GM12878 (cell line): ENCODE data around the gene ITGBL1. TPM values are rescaled to one million over a fixed set of nuclear protein-coding genes. Genes with fewer than 3 reads are reported as not detected.
A peak's percentile ranks its signal among the peaks of the same experiment; 100 is the strongest.

Experiments used
- BACH1 ChIP-seq: fragments of 450-650 bp; IDR thresholded peaks from 2 replicates; pipeline ENCODE4 v1.6.1; 2017; ENCODE audit warnings: mild to moderate bottlenecking, borderline replicate concordance
- CREM ChIP-seq: IDR thresholded peaks from 2 replicates; pipeline ENCODE4 v1.6.1; 2014; ENCODE audit warnings: antibody characterized with exemption, low read depth
- EP300 ChIP-seq, 2 experiments: fragments of 150-350 bp in 1 of 2; IDR thresholded peaks; 2 replicates each; pipeline ENCODE4 v1.6.1; 2011 to 2012; ENCODE audit warnings: low read depth in 2 of 2, low read length in 2 of 2, borderline replicate concordance in 1 of 2, improper control_type of control experiment in 1 of 2, inconsistent platforms in 1 of 2; ENCODE audit not compliant: control insufficient read depth in 1 of 2
- EZH2 ChIP-seq: IDR thresholded peaks from 2 replicates; pipeline ENCODE4 v1.6.1; 2012; ENCODE audit warnings: low read depth, mild to moderate bottlenecking, control low read depth, inconsistent platforms, low read length, borderline replicate concordance; ENCODE audit not compliant: control insufficient read depth
- FOS ChIP-seq: IDR thresholded peaks from 3 replicates; pipeline ENCODE4 v1.6.1; 2011; ENCODE audit warnings: borderline replicate concordance; ENCODE audit not compliant: insufficient read length; ENCODE audit errors: extremely low read depth
- FOXM1 ChIP-seq: IDR thresholded peaks from 2 replicates; pipeline ENCODE4 v1.6.1; 2012; ENCODE audit warnings: low read depth, mild to moderate bottlenecking, inconsistent platforms, low read length, moderate library complexity
- HDAC6 ChIP-seq: fragments of 200-600 bp; sonication (generic); IDR thresholded peaks from one replicate; pipeline ENCODE4 v1.8.0; 2017; ENCODE audit warnings: antibody characterized with exemption; ENCODE audit not compliant: unreplicated experiment
- IRF3 ChIP-seq: fragments of 450-650 bp; IDR thresholded peaks from 2 replicates; pipeline ENCODE4 v1.6.1; 2014; ENCODE audit warnings: mild to moderate bottlenecking
- MTA2 ChIP-seq: fragments of 450-650 bp; IDR thresholded peaks from 2 replicates; pipeline ENCODE4 v1.6.1; 2016; ENCODE audit warnings: low read depth, mild to moderate bottlenecking, moderate library complexity
- PRDM15 ChIP-seq: fragments of 450-650 bp; formaldehyde crosslinking; IDR thresholded peaks from 2 replicates; pipeline ENCODE4 v1.4.0; 2020; ENCODE audit warnings: mild to moderate bottlenecking, moderate library complexity
- RELB ChIP-seq: fragments of 450-650 bp; IDR thresholded peaks from 2 replicates; pipeline ENCODE4 v1.6.1; 2017; ENCODE audit warnings: low read depth, mild to moderate bottlenecking, moderate library complexity
- SIN3A ChIP-seq: IDR thresholded peaks from 2 replicates; pipeline ENCODE4 v1.6.1; 2012; ENCODE audit warnings: low read depth, low read length, improper control_type of control experiment
- SMAD1 ChIP-seq: fragments of 450-650 bp; IDR thresholded peaks from 2 replicates; pipeline ENCODE4 v1.6.1; 2018; ENCODE audit warnings: mild to moderate bottlenecking, low read depth; ENCODE audit not compliant: partially characterized antibody
- SMAD5 ChIP-seq: IDR thresholded peaks from 2 replicates; pipeline ENCODE4 v1.6.1; 2016; ENCODE audit warnings: antibody characterized with exemption, low read depth
- SPI1 ChIP-seq: IDR thresholded peaks from 2 replicates; pipeline ENCODE4 v1.6.1; 2011; ENCODE audit warnings: low read depth, mild to moderate bottlenecking, low read length, moderate library complexity, borderline replicate concordance; ENCODE audit not compliant: insufficient read depth
- SUZ12 ChIP-seq: fragments of 200-600 bp; sonication (generic); IDR thresholded peaks from one replicate; pipeline ENCODE4 v1.6.1; 2018; ENCODE audit warnings: antibody characterized with exemption, mild to moderate bottlenecking; ENCODE audit not compliant: unreplicated experiment
- TAF1 ChIP-seq: IDR thresholded peaks from 2 replicates; pipeline ENCODE4 v1.6.1; 2011; ENCODE audit warnings: mild to moderate bottlenecking, low read depth, low read length, borderline replicate concordance
- TBL1XR1 ChIP-seq: IDR thresholded peaks from 2 replicates; pipeline ENCODE4 v1.6.1; 2012; ENCODE audit warnings: low read depth, low read length, improper control_type of control experiment
- WRNIP1 ChIP-seq: IDR thresholded peaks from 2 replicates; pipeline ENCODE4 v1.6.1; 2011; ENCODE audit warnings: low read depth, low read length, improper control_type of control experiment, borderline replicate concordance
- ZZZ3 ChIP-seq: IDR thresholded peaks from 2 replicates; pipeline ENCODE4 v1.6.1; 2011; ENCODE audit warnings: low read depth; ENCODE audit not compliant: control insufficient read depth, insufficient read length
- polyA plus RNA-seq, 11 experiments: library from polyadenylated mRNA; depleted of rRNA in 4 of 11; unstranded in 6 of 11; stranded (reverse) in 5 of 11; fragments of >200 nt; fragmentation: Nextera tagmentation in 4 of 11; fragmentation: Illumina TruSeq in 1 of 11; extraction: Ambion mirVana in 4 of 11; extraction: Trizol in 1 of 11; gene quantifications; 1 replicate in 1 of 11; 2 replicates in 10 of 11; pipeline versions ENCODE4 v1.2.1 to v1.2.3, GENCODE V29; 2011 to 2016; ENCODE audit warnings: inconsistent platforms in 2 of 11, missing spikeins in 2 of 11, low read depth in 1 of 11
- total RNA-seq, 4 experiments: library from RNA; depleted of rRNA in 3 of 4; stranded (reverse); fragments of >200 nt in 3 of 4; fragmentation: Illumina TruSeq in 1 of 4; extraction: Trizol in 1 of 4; gene quantifications; 2 replicates each; pipeline versions ENCODE4 v1.2.1 to v1.2.3, GENCODE V29; 2013 to 2021
- TF ChIP-seq, protein P1 (sequence below): IDR thresholded peaks from 2 replicates; pipeline ENCODE4 v1.6.1; 2012; ENCODE audit warnings: low read length, inconsistent platforms
- TF ChIP-seq, protein P2 (sequence below): fragments of 450-650 bp; IDR thresholded peaks from 2 replicates; pipeline ENCODE4 v1.6.1; 2016; ENCODE audit warnings: mild to moderate bottlenecking

ITGBL1 gene
- total and polyA plus RNA-seq, 10 of the 15 experiments (the other 5 are each of a cell fraction or from before 2014, with no cell fraction given) = 0.17 to 2.8 (median 0.28) TPM; not detected in 3

DNA sequence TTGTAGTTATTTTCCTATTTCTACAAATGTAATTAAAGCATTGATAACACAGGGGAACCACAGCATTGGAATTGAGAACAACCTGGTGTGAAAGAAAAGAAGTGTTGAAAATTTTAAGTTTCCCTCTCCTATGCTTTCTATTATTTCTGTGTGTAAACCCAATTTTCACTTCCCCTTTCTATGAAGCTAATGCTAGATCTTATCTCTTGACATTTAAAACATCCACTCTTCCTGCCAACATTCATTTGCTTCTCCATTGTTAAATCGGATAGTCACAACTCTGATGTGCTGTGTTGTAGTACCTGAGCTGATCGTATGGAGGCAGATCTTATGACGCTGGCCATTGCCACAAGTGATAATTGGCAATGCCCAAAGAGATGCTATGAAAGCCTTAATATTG is 203.0 kb downstream of the ITGBL1 start (continued):
- TF ChIP-seq RELB = peak; percentile 36; the same call in 1 of the 2 replicates
- TF ChIP-seq PRDM15 (CRISPR knock-in tag) = no peak
- TF ChIP-seq SMAD5 = no peak
- no peak for TF ChIP-seq FOXM1
- TF ChIP-seq ZZZ3 = no peak
- TF ChIP-seq, protein P1, sequence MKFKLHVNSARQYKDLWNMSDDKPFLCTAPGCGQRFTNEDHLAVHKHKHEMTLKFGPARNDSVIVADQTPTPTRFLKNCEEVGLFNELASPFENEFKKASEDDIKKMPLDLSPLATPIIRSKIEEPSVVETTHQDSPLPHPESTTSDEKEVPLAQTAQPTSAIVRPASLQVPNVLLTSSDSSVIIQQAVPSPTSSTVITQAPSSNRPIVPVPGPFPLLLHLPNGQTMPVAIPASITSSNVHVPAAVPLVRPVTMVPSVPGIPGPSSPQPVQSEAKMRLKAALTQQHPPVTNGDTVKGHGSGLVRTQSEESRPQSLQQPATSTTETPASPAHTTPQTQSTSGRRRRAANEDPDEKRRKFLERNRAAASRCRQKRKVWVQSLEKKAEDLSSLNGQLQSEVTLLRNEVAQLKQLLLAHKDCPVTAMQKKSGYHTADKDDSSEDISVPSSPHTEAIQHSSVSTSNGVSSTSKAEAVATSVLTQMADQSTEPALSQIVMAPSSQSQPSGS = no peak
- TF ChIP-seq HDAC6 = no peak
- TF ChIP-seq MTA2 = peak; percentile 61; the same call in 1 of the 2 replicates
- no peak for TF ChIP-seq SMAD1
- no peak for TF ChIP-seq SUZ12
- TF ChIP-seq WRNIP1 = no peak
- TF ChIP-seq SIN3A = no peak
- TF ChIP-seq, protein P2, sequence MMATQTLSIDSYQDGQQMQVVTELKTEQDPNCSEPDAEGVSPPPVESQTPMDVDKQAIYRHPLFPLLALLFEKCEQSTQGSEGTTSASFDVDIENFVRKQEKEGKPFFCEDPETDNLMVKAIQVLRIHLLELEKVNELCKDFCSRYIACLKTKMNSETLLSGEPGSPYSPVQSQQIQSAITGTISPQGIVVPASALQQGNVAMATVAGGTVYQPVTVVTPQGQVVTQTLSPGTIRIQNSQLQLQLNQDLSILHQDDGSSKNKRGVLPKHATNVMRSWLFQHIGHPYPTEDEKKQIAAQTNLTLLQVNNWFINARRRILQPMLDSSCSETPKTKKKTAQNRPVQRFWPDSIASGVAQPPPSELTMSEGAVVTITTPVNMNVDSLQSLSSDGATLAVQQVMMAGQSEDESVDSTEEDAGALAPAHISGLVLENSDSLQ = no peak
- TF ChIP-seq EZH2 = no peak
- TF ChIP-seq TBL1XR1 = no peak
- TF ChIP-seq EP300 (IDR thresholded peaks at IDR 0.05; ENCODE audit: borderline replicate concordance in 1 of 2, control insufficient read depth in 1 of 2, low read depth in 2 of 2, low read length in 2 of 2) = 0 out of 4 replicates have a peak, but pooled peaks of 1 of the 2 experiments have one; percentile 32
- no peak for TF ChIP-seq IRF3
- no peak for TF ChIP-seq FOS
- peak; percentile 88 for TF ChIP-seq SPI1
- no peak for TF ChIP-seq TAF1
- no peak for TF ChIP-seq CREM
- no peak for TF ChIP-seq BACH1
